GM18526 (cell line): ENCODE results near the gene GEMIN5.
A peak's percentile ranks its signal among the peaks of the same experiment; 100 is the strongest.

ENCODE experiments used
- POLR2A ChIP-seq: IDR thresholded peaks from 3 replicates; pipeline ENCODE4 v1.6.1; 2011; ENCODE audit not compliant: insufficient read length; ENCODE audit errors: extremely low read depth

Gene GEMIN5

GRCh38 chr5:154949781-154950180, 11.8 kb upstream of the GEMIN5 start:
- no peak for TF ChIP-seq POLR2A

DNA sequence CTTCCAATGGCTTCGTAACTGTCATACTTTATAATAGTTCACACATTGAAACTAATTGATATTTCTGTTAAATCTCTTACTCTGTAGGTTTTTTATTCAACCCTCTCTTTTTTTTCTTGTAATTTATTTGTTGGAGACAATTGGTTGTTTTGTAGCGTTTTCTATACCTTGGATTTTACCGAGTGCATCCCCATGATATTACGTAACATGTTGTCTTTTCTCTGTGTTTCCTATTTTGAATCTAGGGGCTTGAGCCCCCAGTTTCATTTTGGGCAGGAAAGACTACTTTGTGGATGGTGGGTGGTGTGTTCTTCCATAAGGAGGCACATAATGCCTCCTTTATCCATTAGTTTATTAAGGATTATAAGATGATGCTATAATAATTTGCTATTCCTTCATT, 10.3 kb upstream of the GEMIN5 start:
- no peak for TF ChIP-seq POLR2A

GRCh38 chr5:154947778-154948177, 9.8 kb upstream of the GEMIN5 start:
- TF ChIP-seq POLR2A, result no peak

DNA sequence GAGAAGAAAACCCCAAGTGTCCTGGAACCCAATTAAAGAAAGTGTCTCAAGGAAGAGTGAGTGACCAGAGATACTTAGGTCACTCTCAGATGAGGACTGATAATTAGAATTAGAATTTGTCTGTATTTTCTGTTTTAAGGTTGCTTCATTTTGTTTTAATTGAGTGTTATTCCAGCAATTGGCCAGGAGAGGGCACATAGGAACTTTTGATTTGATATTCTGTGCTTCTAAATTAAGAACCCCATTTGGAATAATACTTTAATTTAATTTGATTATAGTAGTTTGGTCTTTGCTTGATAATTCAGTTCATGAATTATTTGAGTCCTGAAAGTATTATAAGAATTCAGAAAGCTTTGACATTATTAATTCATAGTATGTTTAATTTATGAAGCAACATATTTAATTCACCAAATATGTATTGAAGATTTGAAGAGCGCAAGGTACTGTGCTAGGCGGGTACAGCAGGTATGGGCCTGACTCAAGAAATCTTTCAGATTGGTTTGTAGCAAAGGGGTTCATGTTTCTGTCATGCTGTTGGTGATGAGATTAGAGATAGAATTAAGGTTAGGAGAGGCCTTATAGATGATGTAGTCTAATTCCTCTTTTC, 7.8 kb upstream of the GEMIN5 start:
- TF ChIP-seq POLR2A, result no peak

GRCh38 chr5:154944716-154945115, 6.7 kb upstream of the GEMIN5 start:
- TF ChIP-seq POLR2A, result no peak

DNA sequence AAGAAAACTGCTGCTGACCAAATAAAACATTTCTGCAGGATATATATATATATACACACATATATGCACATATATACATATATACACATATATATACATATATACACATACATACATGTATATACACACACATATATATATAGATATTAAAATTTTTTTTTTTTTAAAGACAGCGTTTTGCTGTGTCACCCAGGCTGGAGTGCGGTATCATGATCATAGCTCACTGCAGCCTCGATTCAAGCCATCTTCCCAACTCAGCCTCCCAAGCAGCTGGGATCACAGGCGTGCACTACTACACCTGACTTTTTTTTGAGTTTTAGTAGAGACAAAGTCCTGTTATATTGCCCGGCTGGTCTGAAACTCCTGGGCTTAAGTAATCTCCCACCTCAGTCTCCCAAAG, 5.5 kb upstream of the GEMIN5 start:
- TF ChIP-seq POLR2A, result no peak

DNA sequence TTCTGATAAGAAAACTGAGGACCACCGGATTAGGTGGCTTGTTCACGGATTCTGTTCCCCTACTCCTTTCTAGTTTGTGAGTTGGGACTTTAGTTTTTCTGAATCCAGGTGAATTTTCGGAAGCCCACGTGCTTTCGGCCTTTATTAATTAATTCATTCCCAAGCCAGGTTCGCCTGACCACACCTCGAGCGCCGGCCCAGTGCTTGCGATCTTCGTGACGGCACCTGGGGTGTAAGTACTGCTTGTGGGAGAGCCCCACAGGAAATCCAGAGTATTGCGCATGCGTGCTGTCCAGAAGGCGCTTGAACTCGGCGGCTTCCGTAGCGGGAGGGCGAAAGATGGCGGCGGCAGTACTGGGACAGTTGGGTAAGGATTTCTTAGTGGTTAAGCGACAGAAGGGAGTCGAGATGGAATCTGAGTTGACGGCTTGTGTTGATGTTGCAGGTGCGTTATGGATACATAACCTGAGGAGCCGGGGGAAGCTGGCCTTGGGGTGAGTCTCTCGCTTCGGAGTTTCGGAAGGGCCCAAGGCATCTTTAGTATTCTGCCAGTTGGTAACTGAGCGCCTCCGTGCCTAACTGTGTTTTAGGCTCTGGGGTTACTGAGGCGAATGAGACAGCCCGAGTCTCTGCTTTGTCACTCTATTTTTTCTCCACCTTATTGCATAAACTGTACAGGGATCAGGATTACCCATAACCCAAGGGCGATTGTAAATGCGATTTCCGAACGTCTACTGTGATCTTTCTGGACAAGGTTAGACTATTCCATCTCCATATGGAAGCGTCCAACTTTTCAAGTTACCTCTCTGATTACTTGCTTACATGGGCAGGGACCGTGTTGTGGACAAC, 3.0 kb upstream of the GEMIN5 start, which contains the start of gene MRPL22:
Gene MRPL22 (plus strand): TSS at position 302 of the 849 bp plus-strand sequence. CDS start 38 bp downstream, at position 340.
- TF ChIP-seq POLR2A, result peak; percentile 77

DNA sequence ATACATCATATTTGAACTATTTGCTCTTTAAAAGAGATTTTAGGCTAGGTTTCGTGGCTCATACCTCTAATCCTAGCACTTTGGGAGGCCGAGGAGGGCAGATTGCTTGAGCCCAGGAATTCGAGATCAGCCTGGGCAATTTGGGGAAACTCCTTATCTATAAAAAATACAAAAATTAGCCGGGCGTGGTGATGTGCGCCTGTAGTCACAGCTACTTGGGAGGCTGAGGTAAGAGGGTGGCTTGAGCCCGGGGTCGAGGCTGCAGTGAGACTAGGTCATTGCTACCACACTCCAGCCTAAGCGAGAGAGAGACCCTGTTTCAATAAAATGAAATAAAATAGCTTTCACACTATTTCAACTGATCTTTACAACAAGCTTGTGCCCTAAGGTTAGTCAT, 2.4 kb upstream of the GEMIN5 start:
- TF ChIP-seq POLR2A, result no peak

GRCh38 chr5:154937186-154937717, 759 bp downstream of the GEMIN5 start:
- TF ChIP-seq POLR2A, result no peak

- TF ChIP-seq POLR2A, result no peak
Observed at GRCh38 chr5:154934881-154935280, 3.1 kb downstream of the GEMIN5 start.

DNA sequence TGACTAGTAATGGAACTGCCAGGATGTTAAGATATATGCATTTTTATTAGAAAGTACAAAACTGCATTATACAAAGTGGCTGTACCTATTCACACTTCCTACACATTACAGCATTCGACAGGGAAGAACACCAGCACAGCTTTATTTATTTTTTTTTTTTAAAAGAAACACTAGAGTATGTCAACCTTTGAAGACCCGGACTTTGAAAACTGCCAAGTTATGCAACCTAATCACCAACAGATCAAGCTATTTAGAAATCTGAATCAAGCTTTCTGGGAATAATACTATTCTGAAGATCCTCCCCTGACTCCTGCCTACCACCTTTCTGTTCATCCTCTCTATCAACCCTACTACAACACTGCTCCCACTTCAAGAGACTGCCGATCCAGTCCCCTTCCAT, 4.5 kb downstream of the GEMIN5 start:
- TF ChIP-seq POLR2A, result no peak

DNA sequence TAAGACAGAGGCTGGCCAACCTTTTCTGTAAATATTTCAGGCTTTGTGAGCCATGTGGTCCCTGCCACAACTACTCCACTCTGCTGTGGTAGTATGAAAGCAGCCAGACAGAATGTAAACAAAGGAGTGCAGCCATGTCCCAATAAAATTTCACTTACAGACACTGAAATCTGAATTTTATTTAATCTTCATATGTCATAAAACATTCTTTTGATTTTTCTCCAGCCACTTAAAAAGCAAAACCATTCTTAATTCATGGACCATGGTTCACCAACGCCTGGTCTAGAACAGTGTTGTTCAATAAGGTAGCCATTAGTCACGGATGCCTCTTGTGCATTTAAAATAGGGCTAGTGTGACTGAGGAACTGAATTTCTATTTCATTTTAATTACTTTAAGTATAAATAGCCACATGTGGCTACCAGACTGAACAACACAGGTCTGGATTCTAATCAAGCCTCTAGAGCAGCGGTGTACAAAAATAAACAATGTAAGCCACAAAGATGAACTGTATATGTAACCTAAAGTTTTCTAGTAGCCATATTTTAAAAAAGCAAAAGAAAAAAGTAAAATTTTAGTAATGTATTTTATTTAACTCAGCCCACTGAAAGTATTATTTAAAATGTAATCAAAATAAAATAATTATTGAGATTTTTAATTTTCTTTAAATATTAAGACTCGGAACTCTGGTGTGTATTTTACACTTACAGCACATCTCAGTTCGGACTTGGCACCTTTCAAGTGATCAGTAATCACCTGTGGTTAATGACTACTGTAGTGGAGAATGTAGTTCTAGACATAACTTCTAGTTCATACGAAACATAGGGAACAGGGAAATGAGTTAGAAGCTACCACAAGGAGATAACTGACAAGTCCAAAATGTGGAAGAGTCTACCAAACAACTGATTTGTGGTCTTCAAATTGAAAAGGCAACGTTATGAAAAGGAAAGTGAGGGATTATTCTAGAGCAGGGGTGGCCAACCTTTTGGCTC, 14.3 kb downstream of the GEMIN5 start:
- no peak for TF ChIP-seq POLR2A

DNA sequence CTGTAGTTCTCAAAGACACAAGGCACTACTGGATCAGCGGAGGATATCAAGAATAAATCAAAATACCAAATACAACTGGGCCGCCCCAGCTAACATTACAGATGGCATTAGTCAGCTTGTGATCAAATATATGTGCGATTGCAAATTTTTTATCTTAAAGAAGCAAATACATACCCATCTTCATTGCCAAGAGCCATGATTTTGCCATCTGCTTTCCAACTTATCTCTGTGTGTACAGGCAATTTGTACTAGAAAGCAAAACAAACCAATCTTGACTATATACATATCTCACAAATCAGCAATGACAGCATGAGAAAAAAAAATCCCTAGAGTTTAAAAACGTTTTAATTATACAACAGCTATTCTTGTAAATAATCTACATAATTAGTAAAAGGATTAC, 20.3 kb downstream of the GEMIN5 start:
- no peak for TF ChIP-seq POLR2A

- TF ChIP-seq POLR2A, result no peak
Observed at GRCh38 chr5:154916874-154917273, 21.1 kb downstream of the GEMIN5 start.

DNA sequence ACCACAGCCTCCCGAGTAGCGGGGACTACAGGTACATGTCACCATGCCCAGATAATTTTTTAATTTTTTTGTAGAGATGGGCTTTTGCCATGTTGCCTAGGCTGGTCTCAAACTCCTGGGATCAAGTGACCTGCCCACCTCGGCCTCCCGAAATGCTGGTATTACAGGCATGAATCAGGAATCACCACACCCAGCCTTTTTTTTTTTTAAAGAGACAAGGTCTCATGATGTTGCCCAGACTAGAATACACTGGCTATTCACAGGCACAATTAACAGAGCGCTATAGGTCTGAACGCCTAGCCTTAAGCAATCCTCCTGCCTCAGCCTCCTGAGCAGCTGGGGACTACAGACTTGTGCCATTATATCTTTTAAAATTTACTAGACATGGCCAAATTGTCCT, 36.1 kb downstream of the GEMIN5 start:
- TF ChIP-seq POLR2A, result no peak

DNA sequence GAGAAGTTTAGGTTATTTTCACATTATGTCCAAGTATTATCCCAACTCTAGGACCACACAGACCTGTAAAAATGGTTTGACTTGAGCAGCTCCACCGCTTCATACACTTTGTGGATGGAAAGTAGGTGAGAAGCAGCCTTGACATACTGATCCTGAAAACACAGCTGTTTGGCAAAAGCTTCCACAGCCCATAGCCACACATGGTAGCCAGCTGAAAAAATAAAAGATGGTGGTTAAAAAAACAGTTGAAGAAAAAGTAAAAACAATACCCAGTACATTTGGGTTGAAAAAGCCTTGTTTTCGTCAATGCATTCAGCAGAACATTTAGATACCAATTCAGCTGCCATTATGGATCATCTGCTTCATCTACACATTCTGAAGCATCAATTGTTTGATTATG, 36.7 kb downstream of the GEMIN5 start:
- no peak for TF ChIP-seq POLR2A

DNA sequence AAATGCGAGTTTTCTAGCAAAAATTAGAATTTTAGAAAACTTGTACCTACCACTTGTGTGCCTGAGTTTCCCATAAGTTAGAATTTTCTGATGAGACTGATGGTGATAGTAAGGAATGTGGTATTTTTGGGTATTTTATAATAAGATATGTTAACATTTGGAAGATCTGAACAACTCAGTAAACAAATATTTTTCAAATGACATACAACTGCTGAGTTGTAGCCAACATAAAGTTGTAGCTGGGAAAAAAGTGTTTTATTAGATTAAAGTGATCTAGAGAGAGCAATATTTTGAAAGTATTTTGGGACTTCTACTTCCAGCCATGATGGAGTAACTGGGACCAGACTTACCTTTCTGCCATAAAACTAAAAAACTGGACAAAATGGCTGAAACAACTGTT, 37.9 kb downstream of the GEMIN5 start:
- TF ChIP-seq POLR2A, result no peak
